GM12865 (cell line): ENCODE data around the gene CD72.
A peak's percentile ranks its signal among the peaks of the same experiment; 100 is the strongest.
"Not testable (repeated sequence)": the region's sequence is repeated elsewhere in the genome, so short reads cannot be mapped to it uniquely, and the experiment has no call there.

Experiments used
- DNase-seq: peaks from one replicate; pipeline ENCODE4 v3.0.0; 2010; ENCODE audit warnings: low read depth
- H3K4me3 ChIP-seq: 2 replicates; pipeline ENCODE4 v1.5.1; 2011; ENCODE audit warnings: mild to moderate bottlenecking, low read depth, low read length, control low read depth
- CTCF ChIP-seq: IDR thresholded peaks from 2 replicates; pipeline ENCODE4 v1.5.1; 2011; ENCODE audit warnings: low read length, control low read depth, low read depth, inconsistent platforms; ENCODE audit not compliant: insufficient read depth; ENCODE audit errors: missing control alignments

CD72 gene

GRCh38 chr9:35649431-35650340, 31.5 kb upstream of the CD72 start:
- no peak for TF ChIP-seq CTCF
- peak overlapping the region; percentile 78 for H3K4me3 ChIP-seq
- peak; percentile 54 for DNase-seq

GRCh38 chr9:35646533-35647265, 28.5 kb upstream of the CD72 start:
- peak; percentile 98 for TF ChIP-seq CTCF
- peak; percentile 95 for DNase-seq
- peak overlapping the region; percentile 82 for H3K4me3 ChIP-seq

- no peak for DNase-seq
- no peak for TF ChIP-seq CTCF
Measured at GRCh38 chr9:35646153-35646532, 27.9 kb upstream of the CD72 start.

GRCh38 chr9:35645736-35646135, 27.5 kb upstream of the CD72 start:
- H3K4me3 ChIP-seq = peak overlapping the region; percentile 82
- DNase-seq = not testable (repeated sequence)

More at GRCh38 chr9:35646153-35646532, 27.9 kb upstream of the CD72 start:
- peak overlapping the region; percentile 82 for H3K4me3 ChIP-seq

GRCh38 chr9:35643046-35643445, 24.8 kb upstream of the CD72 start:
- TF ChIP-seq CTCF = no peak
- DNase-seq = no peak
- no peak overlapping the region for H3K4me3 ChIP-seq

GRCh38 chr9:35641478-35641877, 23.3 kb upstream of the CD72 start:
- H3K4me3 ChIP-seq, DNase-seq: not testable (repeated sequence)

- not testable (repeated sequence) for H3K4me3 ChIP-seq, DNase-seq
Measured at GRCh38 chr9:35640431-35640830, 22.2 kb upstream of the CD72 start.

- no peak for TF ChIP-seq CTCF
- no peak overlapping the region for H3K4me3 ChIP-seq
- DNase-seq = no peak
Measured at GRCh38 chr9:35639631-35640030, 21.4 kb upstream of the CD72 start.

GRCh38 chr9:35639225-35639624, 21.0 kb upstream of the CD72 start:
- not testable (repeated sequence) for DNase-seq, H3K4me3 ChIP-seq

- H3K4me3 ChIP-seq, DNase-seq: not testable (repeated sequence)
Measured at GRCh38 chr9:35638751-35639150, 20.5 kb upstream of the CD72 start.

- not testable (repeated sequence) for H3K4me3 ChIP-seq, DNase-seq
Measured at GRCh38 chr9:35637427-35637955, 19.3 kb upstream of the CD72 start.

- not testable (repeated sequence) for DNase-seq, H3K4me3 ChIP-seq
Measured at GRCh38 chr9:35636877-35637246, 18.6 kb upstream of the CD72 start.
